WTC11 (cell line): Measurements from ENCODE around the gene MORC2.

Experiments used
- GABPB1 ChIP-seq: sonication (generic); formaldehyde crosslinking; IDR thresholded peaks from 2 replicates; pipeline ENCODE4 v1.8.1; 2023; ENCODE audit warnings: mild to moderate bottlenecking, missing genetic modification reagents
- ZNF396 ChIP-seq: fragments of 250-450 bp; sonication (Bioruptor Pico); IDR thresholded peaks from 2 replicates; pipeline ENCODE4 v1.8.0; 2021; ENCODE audit warnings: mild to moderate bottlenecking, moderate library complexity, borderline replicate concordance
- TF ChIP-seq, protein P1 (sequence below): fragments of 200-600 bp; IDR thresholded peaks from 2 replicates; pipeline ENCODE4 v1.8.0; 2022; ENCODE audit warnings: antibody characterized with exemption
- TF ChIP-seq, protein P2 (sequence below): sonication (generic); formaldehyde crosslinking; conservative IDR thresholded peaks from 2 replicates; pipeline ENCODE4 v1.8.1; 2022; ENCODE audit warnings: mild to moderate bottlenecking, missing genetic modification reagents
- TF ChIP-seq, protein P3 (sequence below): sonication (generic); formaldehyde crosslinking; IDR thresholded peaks from 2 replicates; pipeline ENCODE4 v1.8.1; 2022; ENCODE audit warnings: low read depth, missing genetic modification reagents, borderline replicate concordance
- TF ChIP-seq, protein P4 (sequence below): sonication (generic); formaldehyde crosslinking; IDR thresholded peaks from 2 replicates; pipeline ENCODE4 v1.8.0; 2022; ENCODE audit warnings: mild to moderate bottlenecking, missing genetic modification reagents

DNA sequence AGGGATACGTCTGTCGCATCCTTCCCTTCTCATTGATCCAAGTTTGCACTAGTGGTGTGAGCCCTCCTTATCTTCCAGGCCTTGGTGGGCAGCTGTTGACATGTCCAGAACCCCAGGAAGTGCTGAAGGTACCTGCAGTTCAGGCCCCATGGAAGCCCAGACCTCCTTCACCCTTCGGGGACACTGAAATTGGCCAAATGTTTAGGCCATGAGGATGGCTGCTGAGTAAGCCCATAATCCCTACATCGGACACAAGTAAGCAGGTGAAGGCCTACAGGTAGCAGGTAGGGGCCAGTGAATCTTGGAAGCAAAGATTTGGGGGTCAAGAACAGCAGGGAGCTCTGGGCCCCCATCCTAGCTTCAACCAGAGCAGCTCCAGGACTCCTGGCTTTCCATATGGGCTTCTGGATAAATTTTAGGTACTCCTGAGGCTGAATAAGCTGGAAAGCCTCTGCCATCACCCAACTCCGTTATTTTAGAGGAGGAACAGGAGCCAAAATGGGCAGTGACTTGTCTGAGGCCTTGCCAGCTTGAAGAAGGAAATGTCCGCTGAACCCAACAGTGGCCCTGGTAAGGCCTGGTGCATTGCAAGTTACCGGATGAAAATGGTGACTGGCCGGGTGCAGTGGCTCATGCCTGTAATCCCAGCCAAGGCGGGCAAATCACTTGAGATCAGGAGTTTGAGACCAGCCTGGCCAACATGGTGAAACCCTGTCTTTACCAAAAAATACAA, 45.2 kb downstream of the MORC2 start:
- TF ChIP-seq, protein P1, sequence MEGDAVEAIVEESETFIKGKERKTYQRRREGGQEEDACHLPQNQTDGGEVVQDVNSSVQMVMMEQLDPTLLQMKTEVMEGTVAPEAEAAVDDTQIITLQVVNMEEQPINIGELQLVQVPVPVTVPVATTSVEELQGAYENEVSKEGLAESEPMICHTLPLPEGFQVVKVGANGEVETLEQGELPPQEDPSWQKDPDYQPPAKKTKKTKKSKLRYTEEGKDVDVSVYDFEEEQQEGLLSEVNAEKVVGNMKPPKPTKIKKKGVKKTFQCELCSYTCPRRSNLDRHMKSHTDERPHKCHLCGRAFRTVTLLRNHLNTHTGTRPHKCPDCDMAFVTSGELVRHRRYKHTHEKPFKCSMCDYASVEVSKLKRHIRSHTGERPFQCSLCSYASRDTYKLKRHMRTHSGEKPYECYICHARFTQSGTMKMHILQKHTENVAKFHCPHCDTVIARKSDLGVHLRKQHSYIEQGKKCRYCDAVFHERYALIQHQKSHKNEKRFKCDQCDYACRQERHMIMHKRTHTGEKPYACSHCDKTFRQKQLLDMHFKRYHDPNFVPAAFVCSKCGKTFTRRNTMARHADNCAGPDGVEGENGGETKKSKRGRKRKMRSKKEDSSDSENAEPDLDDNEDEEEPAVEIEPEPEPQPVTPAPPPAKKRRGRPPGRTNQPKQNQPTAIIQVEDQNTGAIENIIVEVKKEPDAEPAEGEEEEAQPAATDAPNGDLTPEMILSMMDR, result no peak
- TF ChIP-seq ZNF396 (CRISPR knock-in tag), result no peak
- TF ChIP-seq, protein P2, sequence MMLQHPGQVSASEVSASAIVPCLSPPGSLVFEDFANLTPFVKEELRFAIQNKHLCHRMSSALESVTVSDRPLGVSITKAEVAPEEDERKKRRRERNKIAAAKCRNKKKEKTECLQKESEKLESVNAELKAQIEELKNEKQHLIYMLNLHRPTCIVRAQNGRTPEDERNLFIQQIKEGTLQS (CRISPR knock-in tag), result no peak
- TF ChIP-seq, protein P3, sequence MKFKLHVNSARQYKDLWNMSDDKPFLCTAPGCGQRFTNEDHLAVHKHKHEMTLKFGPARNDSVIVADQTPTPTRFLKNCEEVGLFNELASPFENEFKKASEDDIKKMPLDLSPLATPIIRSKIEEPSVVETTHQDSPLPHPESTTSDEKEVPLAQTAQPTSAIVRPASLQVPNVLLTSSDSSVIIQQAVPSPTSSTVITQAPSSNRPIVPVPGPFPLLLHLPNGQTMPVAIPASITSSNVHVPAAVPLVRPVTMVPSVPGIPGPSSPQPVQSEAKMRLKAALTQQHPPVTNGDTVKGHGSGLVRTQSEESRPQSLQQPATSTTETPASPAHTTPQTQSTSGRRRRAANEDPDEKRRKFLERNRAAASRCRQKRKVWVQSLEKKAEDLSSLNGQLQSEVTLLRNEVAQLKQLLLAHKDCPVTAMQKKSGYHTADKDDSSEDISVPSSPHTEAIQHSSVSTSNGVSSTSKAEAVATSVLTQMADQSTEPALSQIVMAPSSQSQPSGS (CRISPR knock-in tag), result no peak
- no peak for TF ChIP-seq GABPB1 (CRISPR knock-in tag)
- TF ChIP-seq, protein P4, sequence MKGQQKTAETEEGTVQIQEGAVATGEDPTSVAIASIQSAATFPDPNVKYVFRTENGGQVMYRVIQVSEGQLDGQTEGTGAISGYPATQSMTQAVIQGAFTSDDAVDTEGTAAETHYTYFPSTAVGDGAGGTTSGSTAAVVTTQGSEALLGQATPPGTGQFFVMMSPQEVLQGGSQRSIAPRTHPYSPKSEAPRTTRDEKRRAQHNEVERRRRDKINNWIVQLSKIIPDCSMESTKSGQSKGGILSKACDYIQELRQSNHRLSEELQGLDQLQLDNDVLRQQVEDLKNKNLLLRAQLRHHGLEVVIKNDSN (CRISPR knock-in tag), result no peak
